GM12878 (cell line): Measurements from ENCODE around the gene ANK3.

Experiments used
- BHLHE40 ChIP-seq, 2 experiments: fragments of 450-650 bp in 1 of 2; IDR thresholded peaks; 2 replicates each; pipeline ENCODE4 v1.6.1; 2011 to 2017; ENCODE audit warnings: low read depth in 2 of 2, borderline replicate concordance in 1 of 2, improper control_type of control experiment in 1 of 2, low read length in 1 of 2, mild to moderate bottlenecking in 1 of 2
- EP300 ChIP-seq, 2 experiments: fragments of 150-350 bp in 1 of 2; IDR thresholded peaks; 2 replicates each; pipeline ENCODE4 v1.6.1; 2011 to 2012; ENCODE audit warnings: low read depth in 2 of 2, low read length in 2 of 2, borderline replicate concordance in 1 of 2, improper control_type of control experiment in 1 of 2, inconsistent platforms in 1 of 2; ENCODE audit not compliant: control insufficient read depth in 1 of 2
- FOXM1 ChIP-seq: IDR thresholded peaks from 2 replicates; pipeline ENCODE4 v1.6.1; 2012; ENCODE audit warnings: low read depth, mild to moderate bottlenecking, inconsistent platforms, low read length, moderate library complexity
- MXI1 ChIP-seq: fragments of 150-350 bp; IDR thresholded peaks from 2 replicates; pipeline ENCODE4 v1.6.1; 2011; ENCODE audit warnings: low read depth, mild to moderate bottlenecking, inconsistent platforms, low read length, improper control_type of control experiment
- MYB ChIP-seq: fragments of 150-350 bp; IDR thresholded peaks from 2 replicates; pipeline ENCODE4 v1.6.1; 2014; ENCODE audit warnings: mild to moderate bottlenecking, low read depth, low read length, borderline replicate concordance
- POLR2AphosphoS5 ChIP-seq: IDR thresholded peaks from 2 replicates; pipeline ENCODE4 v1.6.1; 2011; ENCODE audit warnings: mild to moderate bottlenecking, low read length, inconsistent platforms
- RELA ChIP-seq: fragments of 450-650 bp; IDR thresholded peaks from 2 replicates; pipeline ENCODE4 v1.8.0; 2014; ENCODE audit warnings: borderline replicate concordance; ENCODE audit not compliant: partially characterized antibody
- STAT1 ChIP-seq: fragments of 450-650 bp; conservative IDR thresholded peaks from 2 replicates; pipeline ENCODE4 v1.6.1; 2014; ENCODE audit warnings: antibody characterized with exemption, mild to moderate bottlenecking
- SUPT20H ChIP-seq: IDR thresholded peaks from 2 replicates; pipeline ENCODE4 v1.6.1; 2011; ENCODE audit warnings: low read depth, mild to moderate bottlenecking, low read length, moderate library complexity, borderline replicate concordance; ENCODE audit not compliant: control insufficient read depth
- SUZ12 ChIP-seq: fragments of 200-600 bp; sonication (generic); IDR thresholded peaks from one replicate; pipeline ENCODE4 v1.6.1; 2018; ENCODE audit warnings: antibody characterized with exemption, mild to moderate bottlenecking; ENCODE audit not compliant: unreplicated experiment
- YY1 ChIP-seq: IDR thresholded peaks from 2 replicates; pipeline ENCODE4 v1.6.1; 2011; ENCODE audit warnings: low read depth, mild to moderate bottlenecking, low read length
- ZNF274 ChIP-seq: IDR thresholded peaks from one replicate; pipeline ENCODE4 v1.8.0; 2011; ENCODE audit not compliant: insufficient read length, insufficient read depth
- TF ChIP-seq, protein P1 (sequence below), 3 experiments: IDR thresholded peaks in 2 of 3; conservative IDR thresholded peaks in 1 of 3; 2 replicates each; pipeline ENCODE4 v1.5.1; 2011; ENCODE audit warnings: low read depth in 3 of 3, low read length in 3 of 3, mild to moderate bottlenecking in 3 of 3, control low read depth in 2 of 3, moderate library complexity in 2 of 3, inconsistent platforms in 1 of 3, mixed read lengths in 1 of 3; ENCODE audit not compliant: control insufficient read depth in 2 of 3, insufficient read depth in 1 of 3; ENCODE audit errors: extremely low read depth in 1 of 3
- TF ChIP-seq, protein P2 (sequence below): IDR thresholded peaks from 2 replicates; pipeline ENCODE4 v1.6.1; 2012; ENCODE audit warnings: low read length, inconsistent platforms

DNA sequence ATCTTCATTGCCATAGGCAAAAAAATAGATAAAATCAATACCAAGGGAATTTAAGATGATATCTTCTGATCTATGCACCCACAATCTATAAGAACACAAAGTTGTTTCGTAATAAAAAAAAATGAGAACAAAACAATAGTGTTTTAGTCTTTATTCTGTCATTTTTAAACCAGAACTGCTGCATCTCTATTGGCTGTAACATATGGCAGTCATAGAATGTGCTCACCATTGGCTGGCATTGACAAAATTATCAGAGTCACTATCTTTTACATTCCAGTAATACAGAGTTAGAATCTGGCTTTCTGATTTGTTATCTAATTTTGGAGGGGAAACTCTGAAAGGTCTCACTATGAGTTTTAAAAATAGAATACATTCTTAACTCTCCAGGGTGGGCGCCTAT is 344.7 kb downstream of the ANK3 start:
- TF ChIP-seq BHLHE40 (IDR thresholded peaks at IDR 0.05; ENCODE audit: borderline replicate concordance in 1 of 2, low read depth in 2 of 2, low read length in 1 of 2): no peak
- TF ChIP-seq, protein P1, sequence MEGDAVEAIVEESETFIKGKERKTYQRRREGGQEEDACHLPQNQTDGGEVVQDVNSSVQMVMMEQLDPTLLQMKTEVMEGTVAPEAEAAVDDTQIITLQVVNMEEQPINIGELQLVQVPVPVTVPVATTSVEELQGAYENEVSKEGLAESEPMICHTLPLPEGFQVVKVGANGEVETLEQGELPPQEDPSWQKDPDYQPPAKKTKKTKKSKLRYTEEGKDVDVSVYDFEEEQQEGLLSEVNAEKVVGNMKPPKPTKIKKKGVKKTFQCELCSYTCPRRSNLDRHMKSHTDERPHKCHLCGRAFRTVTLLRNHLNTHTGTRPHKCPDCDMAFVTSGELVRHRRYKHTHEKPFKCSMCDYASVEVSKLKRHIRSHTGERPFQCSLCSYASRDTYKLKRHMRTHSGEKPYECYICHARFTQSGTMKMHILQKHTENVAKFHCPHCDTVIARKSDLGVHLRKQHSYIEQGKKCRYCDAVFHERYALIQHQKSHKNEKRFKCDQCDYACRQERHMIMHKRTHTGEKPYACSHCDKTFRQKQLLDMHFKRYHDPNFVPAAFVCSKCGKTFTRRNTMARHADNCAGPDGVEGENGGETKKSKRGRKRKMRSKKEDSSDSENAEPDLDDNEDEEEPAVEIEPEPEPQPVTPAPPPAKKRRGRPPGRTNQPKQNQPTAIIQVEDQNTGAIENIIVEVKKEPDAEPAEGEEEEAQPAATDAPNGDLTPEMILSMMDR (IDR thresholded peaks at IDR 0.05 in 2 of 3, conservative IDR thresholded peaks at IDR 0.05 in 1 of 3; ENCODE audit: control insufficient read depth in 2 of 3, extremely low read depth in 1 of 3, insufficient read depth in 1 of 3, low read depth in 3 of 3, low read length in 3 of 3): no peak
- TF ChIP-seq, protein P2, sequence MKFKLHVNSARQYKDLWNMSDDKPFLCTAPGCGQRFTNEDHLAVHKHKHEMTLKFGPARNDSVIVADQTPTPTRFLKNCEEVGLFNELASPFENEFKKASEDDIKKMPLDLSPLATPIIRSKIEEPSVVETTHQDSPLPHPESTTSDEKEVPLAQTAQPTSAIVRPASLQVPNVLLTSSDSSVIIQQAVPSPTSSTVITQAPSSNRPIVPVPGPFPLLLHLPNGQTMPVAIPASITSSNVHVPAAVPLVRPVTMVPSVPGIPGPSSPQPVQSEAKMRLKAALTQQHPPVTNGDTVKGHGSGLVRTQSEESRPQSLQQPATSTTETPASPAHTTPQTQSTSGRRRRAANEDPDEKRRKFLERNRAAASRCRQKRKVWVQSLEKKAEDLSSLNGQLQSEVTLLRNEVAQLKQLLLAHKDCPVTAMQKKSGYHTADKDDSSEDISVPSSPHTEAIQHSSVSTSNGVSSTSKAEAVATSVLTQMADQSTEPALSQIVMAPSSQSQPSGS: no peak
- no peak for TF ChIP-seq MXI1
- no peak for TF ChIP-seq POLR2AphosphoS5
- TF ChIP-seq ZNF274: no peak
- TF ChIP-seq FOXM1: no peak
- no peak for TF ChIP-seq EP300 (IDR thresholded peaks at IDR 0.05; ENCODE audit: borderline replicate concordance in 1 of 2, control insufficient read depth in 1 of 2, low read depth in 2 of 2, low read length in 2 of 2)
- TF ChIP-seq RELA: no peak
- no peak for TF ChIP-seq YY1
- no peak for TF ChIP-seq SUZ12
- no peak for TF ChIP-seq STAT1
- TF ChIP-seq SUPT20H: no peak
- TF ChIP-seq MYB: no peak
